Subcutaneous abdominal adipose tissue (tissue), 5 donors: ENCODE data around the gene SCLT1.

Experiments
- H3K27ac ChIP-seq: one replicate; pipeline ENCODE4 v1.7.0; 2013; ENCODE audit warnings: low read depth, mild to moderate bottlenecking, inconsistent platforms, low read length, moderate library complexity
- H3K27me3 ChIP-seq, 5 donors: one replicate each; pipeline ENCODE4 v1.7.0; 2013; ENCODE audit warnings: low read length in 5 of 5, inconsistent platforms in 1 of 5; ENCODE audit not compliant: control insufficient read depth in 5 of 5, insufficient read depth in 4 of 5
- H3K36me3 ChIP-seq, 5 donors: one replicate each; pipeline ENCODE4 v1.7.0; 2013; ENCODE audit warnings: low read length in 5 of 5; ENCODE audit not compliant: control insufficient read depth in 5 of 5, insufficient read depth in 5 of 5
- H3K4me1 ChIP-seq, 5 donors: one replicate each; pipeline ENCODE4 v1.7.0; 2013; ENCODE audit warnings: low read length in 5 of 5, mild to moderate bottlenecking in 3 of 5, moderate library complexity in 1 of 5; ENCODE audit not compliant: control insufficient read depth in 5 of 5, insufficient read depth in 5 of 5
- H3K4me3 ChIP-seq, 5 donors: one replicate each; pipeline ENCODE4 v1.7.0; 2013; ENCODE audit warnings: low read length in 5 of 5, low read depth in 1 of 5
- H3K9ac ChIP-seq, 5 donors: one replicate each; pipeline ENCODE4 v1.7.0; 2013; ENCODE audit warnings: low read length in 5 of 5, mild to moderate bottlenecking in 4 of 5, moderate library complexity in 3 of 5
- H3K9me3 ChIP-seq, 5 donors: one replicate each; pipeline ENCODE4 v1.7.0; 2013; ENCODE audit warnings: low read length in 5 of 5; ENCODE audit not compliant: control insufficient read depth in 5 of 5
- donor health status: healthy.
- donor health status: healthy.
- donor health status: healthy.
- donor health status: healthy.
- donor health status: healthy.

Gene SCLT1

GRCh38 chr4:128946916-128947315 lies 146.4 kb downstream of the SCLT1 start:
- Histone ChIP-seq H3K4me1 (peaks cover 0 to 18% (median 0%) of the 10 kb centered on the region in 5 donors), H3K4me3 (no peak overlapping the region), H3K27ac (no peak overlapping the region), H3K36me3 (peaks cover 0 to 13% (median 4%) of the 10 kb centered on the region in 5 donors), H3K9ac (no peak overlapping the region), H3K9me3 (no peaks in the 10 kb centered on the region), H3K27me3 (no peaks in the 10 kb centered on the region)

- Histone ChIP-seq H3K27ac (peak overlapping the region; percentile 19), H3K9ac (no peak overlapping the region), H3K27me3 (no peaks in the 10 kb centered on the region), H3K9me3 (no peaks in the 10 kb centered on the region), H3K4me3 (no peak overlapping the region), H3K36me3 (peaks cover 0 to 26% (median 4%) of the 10 kb centered on the region in 5 donors), H3K4me1 (peaks cover 0 to 18% (median 0%) of the 10 kb centered on the region in 5 donors)
Observed at GRCh38 chr4:128942607-128943006, 150.7 kb downstream of the SCLT1 start.

GRCh38 chr4:128940971-128941370 lies 152.4 kb downstream of the SCLT1 start:
- H3K4me3 ChIP-seq: no peak overlapping the region
- H3K9ac ChIP-seq: no peak overlapping the region
- peaks cover 0 to 26% (median 4%) of the 10 kb centered on the region in 5 donors for H3K36me3 ChIP-seq
- no peaks in the 10 kb centered on the region for H3K9me3 ChIP-seq
- H3K27ac ChIP-seq: no peak overlapping the region
- H3K4me1 ChIP-seq: peaks cover 0 to 18% (median 0%) of the 10 kb centered on the region in 5 donors
- no peaks in the 10 kb centered on the region for H3K27me3 ChIP-seq

GRCh38 chr4:128930051-128930450 lies 163.3 kb downstream of the SCLT1 start:
- no peak overlapping the region for H3K9ac ChIP-seq
- H3K9me3 ChIP-seq: no peaks in the 10 kb centered on the region
- H3K4me3 ChIP-seq: no peak overlapping the region
- H3K4me1 ChIP-seq: peaks cover 0 to 5% (median 0%) of the 10 kb centered on the region in 5 donors
- H3K36me3 ChIP-seq: peaks cover 0 to 9% (median 0%) of the 10 kb centered on the region in 5 donors
- H3K27me3 ChIP-seq: no peaks in the 10 kb centered on the region
- H3K27ac ChIP-seq: no peak overlapping the region

GRCh38 chr4:128924951-128925350 lies 168.4 kb downstream of the SCLT1 start:
- peaks cover 0 to 6% (median 0%) of the 10 kb centered on the region in 5 donors for H3K36me3 ChIP-seq
- H3K9me3 ChIP-seq: no peaks in the 10 kb centered on the region
- no peak overlapping the region for H3K4me3 ChIP-seq
- no peaks in the 10 kb centered on the region for H3K27me3 ChIP-seq
- no peak overlapping the region for H3K27ac ChIP-seq
- peaks cover 0 to 2% (median 0%) of the 10 kb centered on the region in 5 donors for H3K4me1 ChIP-seq
- no peak overlapping the region for H3K9ac ChIP-seq

GRCh38 chr4:128921954-128922353 lies 171.4 kb downstream of the SCLT1 start:
- H3K4me1 ChIP-seq: no peaks in the 10 kb centered on the region

GRCh38 chr4:128917781-128918180 lies 175.6 kb downstream of the SCLT1 start:
- Histone ChIP-seq H3K36me3 (no peaks in the 10 kb centered on the region), H3K27me3 (no peaks in the 10 kb centered on the region), H3K4me3 (no peak overlapping the region), H3K4me1 (peaks cover 0 to 3% (median 0%) of the 10 kb centered on the region in 5 donors), H3K9ac (no peak overlapping the region), H3K27ac (no peak overlapping the region), H3K9me3 (no peaks in the 10 kb centered on the region)

More at GRCh38 chr4:128921954-128922353, 171.4 kb downstream of the SCLT1 start:
- Histone ChIP-seq H3K9ac (no peak overlapping the region), H3K9me3 (no peaks in the 10 kb centered on the region), H3K36me3 (peaks cover 0 to 3% (median 0%) of the 10 kb centered on the region in 5 donors), H3K27ac (no peak overlapping the region), H3K4me3 (no peak overlapping the region), H3K27me3 (no peaks in the 10 kb centered on the region)

GRCh38 chr4:128916832-128917231 lies 176.5 kb downstream of the SCLT1 start:
- peaks cover 0 to 3% (median 0%) of the 10 kb centered on the region in 5 donors for H3K4me1 ChIP-seq
- no peak overlapping the region for H3K9ac ChIP-seq
- H3K36me3 ChIP-seq: no peaks in the 10 kb centered on the region
- H3K9me3 ChIP-seq: no peaks in the 10 kb centered on the region
- no peaks in the 10 kb centered on the region for H3K27me3 ChIP-seq
- no peak overlapping the region for H3K27ac ChIP-seq
- no peak overlapping the region for H3K4me3 ChIP-seq

GRCh38 chr4:128915544-128915943 lies 177.8 kb downstream of the SCLT1 start:
- Histone ChIP-seq H3K9ac (no peak overlapping the region), H3K4me3 (no peak overlapping the region), H3K27me3 (no peaks in the 10 kb centered on the region), H3K4me1 (peaks cover 0 to 3% (median 0%) of the 10 kb centered on the region in 5 donors), H3K36me3 (no peaks in the 10 kb centered on the region), H3K27ac (no peak overlapping the region), H3K9me3 (no peaks in the 10 kb centered on the region)

- Histone ChIP-seq H3K27ac (no peak overlapping the region), H3K9ac (no peak overlapping the region), H3K9me3 (no peaks in the 10 kb centered on the region), H3K4me3 (no peak overlapping the region), H3K36me3 (no peaks in the 10 kb centered on the region), H3K4me1 (peaks cover 0 to 3% (median 0%) of the 10 kb centered on the region in 5 donors), H3K27me3 (no peaks in the 10 kb centered on the region)
Observed at GRCh38 chr4:128913228-128913627, 180.1 kb downstream of the SCLT1 start.
